ENCODE data around the gene NLGN1. TPM values are rescaled to one million over a fixed set of nuclear protein-coding genes. Genes with fewer than 3 reads are reported as not detected.
A peak's percentile ranks its signal among the peaks of the same experiment; 100 is the strongest.
"Not testable (repeated sequence)": the region's sequence is repeated elsewhere in the genome, so short reads cannot be mapped to it uniquely, and the experiment has no call there.

The NLGN1 gene
- total RNA-seq, 2 donors from 2014 or later = 0.98 to 2.0 TPM

- DNase-seq (no peak), ATAC-seq (no peak)
- intact Hi-C loops (cut with DNase I, micrococcal nuclease) = no loop called here
These were observed 140.9 kb downstream of the NLGN1 start for GRCh38 chr3:173538410-173538809.

DNA sequence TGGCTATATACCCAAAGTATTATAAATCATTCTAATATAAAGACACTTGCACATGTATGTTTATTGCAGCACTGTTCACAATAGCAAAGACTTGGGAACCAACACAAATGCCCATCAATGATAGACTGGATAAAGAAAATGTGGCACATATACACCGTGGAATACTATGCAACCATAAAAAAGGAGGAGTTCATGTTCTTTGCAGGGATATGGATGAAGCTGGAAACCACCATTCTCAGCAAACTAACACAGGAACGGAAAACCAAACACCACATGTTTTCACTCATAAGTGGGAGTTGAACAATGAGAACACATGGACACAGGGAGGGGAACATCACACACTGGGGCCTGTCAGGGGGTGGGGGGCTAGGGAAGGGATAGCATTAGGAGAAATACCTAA, 148.0 kb downstream of the NLGN1 start:
- DNase-seq; ATAC-seq; intact Hi-C loops (cut with DNase I, micrococcal nuclease): not testable (repeated sequence)

GRCh38 chr3:173547070-173547469, 149.5 kb downstream of the NLGN1 start:
- DNase-seq (no peak), ATAC-seq (no peak)
- intact Hi-C loops (cut with DNase I, micrococcal nuclease) = no loop called here

DNA sequence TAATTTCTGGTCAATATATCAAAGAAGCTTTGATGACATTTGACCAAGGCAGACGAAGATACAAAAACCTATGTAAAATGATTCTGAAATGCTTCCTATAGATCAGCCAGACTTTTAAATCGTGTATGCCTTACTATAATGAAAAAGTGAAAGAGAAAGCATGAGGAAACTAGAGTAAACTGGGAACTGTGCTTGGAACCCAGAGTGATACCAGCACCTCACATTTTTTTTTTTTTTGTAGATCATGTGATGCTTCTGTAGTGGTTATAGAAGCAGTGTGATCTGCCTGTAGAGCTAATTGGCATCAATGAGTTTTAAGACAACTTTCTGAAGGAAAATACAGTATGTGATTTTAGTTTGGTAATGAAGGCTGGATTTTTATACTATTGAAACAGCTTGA, 150.7 kb downstream of the NLGN1 start:
- ATAC-seq = no peak
- DNase-seq = no peak
- intact Hi-C loops (cut with DNase I, micrococcal nuclease) = no loop called here

DNA sequence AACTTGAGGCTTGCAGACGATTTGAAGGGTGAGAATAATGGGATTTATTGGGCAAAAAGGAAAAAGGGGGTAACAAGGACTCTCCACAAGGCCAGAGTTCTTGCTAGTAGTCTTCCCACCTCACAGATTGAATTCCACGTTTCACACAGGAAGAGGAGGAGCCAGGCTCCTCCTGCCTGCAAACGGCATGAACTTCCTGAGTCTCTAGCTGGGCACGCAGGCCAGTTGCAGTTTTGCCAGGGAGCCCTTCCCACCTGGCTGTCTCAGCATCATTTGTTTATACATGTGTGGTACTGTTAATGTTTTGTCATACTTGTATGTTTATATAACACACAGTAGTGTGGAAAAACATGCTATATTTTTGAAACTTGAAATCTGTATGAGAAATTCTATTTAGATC, 155.0 kb downstream of the NLGN1 start:
- ATAC-seq = no peak
- intact Hi-C loops (cut with DNase I, micrococcal nuclease) = loop anchor here in 1 of 2 donors (5.0 kb wide), 1 partner anchor 180 kb away; no protein-coding TSS in a partner anchor
- DNase-seq = no peak

- intact Hi-C loops (cut with DNase I, micrococcal nuclease) = loop anchor here in 1 of 2 donors (5.0 kb wide), 1 partner anchor 181 kb away; no protein-coding TSS in a partner anchor
- no peak for DNase-seq
- no peak for ATAC-seq
These were observed 156.2 kb downstream of the NLGN1 start for GRCh38 chr3:173553635-173554280.

GRCh38 chr3:173556546-173556945, 159.0 kb downstream of the NLGN1 start:
- intact Hi-C loops (cut with DNase I, micrococcal nuclease) = no loop called here
- DNase-seq = no peak

DNA sequence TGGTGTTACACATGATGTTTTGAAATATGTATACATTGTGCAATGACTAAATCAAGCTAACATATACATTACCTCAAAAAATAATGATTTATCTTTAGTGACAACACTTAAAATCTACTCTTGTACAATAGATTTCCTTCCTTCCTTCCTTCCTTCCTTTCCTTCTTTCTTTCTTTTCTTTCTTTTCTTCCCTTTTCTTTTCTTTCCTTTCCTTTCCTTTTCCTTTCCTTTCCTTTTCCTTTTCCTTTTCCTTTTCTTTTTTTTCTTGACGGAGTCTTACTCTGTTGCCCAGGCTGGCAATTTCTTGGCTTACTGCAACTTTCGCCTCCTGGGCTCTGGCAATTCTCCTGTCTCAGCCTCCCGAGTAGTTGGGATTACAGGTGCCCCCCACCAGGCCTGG, 170.5 kb downstream of the NLGN1 start:
- no peak for DNase-seq
- ATAC-seq = no peak
- intact Hi-C loops (cut with DNase I, micrococcal nuclease) = no loop called here

More at GRCh38 chr3:173556546-173556945, 159.0 kb downstream of the NLGN1 start:
- no peak for ATAC-seq

GRCh38 chr3:173568623-173569022, 171.1 kb downstream of the NLGN1 start:
- intact Hi-C loops (cut with DNase I, micrococcal nuclease) = no loop called here
- DNase-seq = no peak
- no peak for ATAC-seq

GRCh38 chr3:173583496-173583895, 186.0 kb downstream of the NLGN1 start:
- no peak for ATAC-seq
- no peak for DNase-seq
- intact Hi-C loops (cut with DNase I, micrococcal nuclease) = no loop called here

- intact Hi-C loops (cut with DNase I, micrococcal nuclease) = no loop called here
- DNase-seq = no peak
- ATAC-seq = no peak
These were observed 186.7 kb downstream of the NLGN1 start for GRCh38 chr3:173584093-173584837.

DNA sequence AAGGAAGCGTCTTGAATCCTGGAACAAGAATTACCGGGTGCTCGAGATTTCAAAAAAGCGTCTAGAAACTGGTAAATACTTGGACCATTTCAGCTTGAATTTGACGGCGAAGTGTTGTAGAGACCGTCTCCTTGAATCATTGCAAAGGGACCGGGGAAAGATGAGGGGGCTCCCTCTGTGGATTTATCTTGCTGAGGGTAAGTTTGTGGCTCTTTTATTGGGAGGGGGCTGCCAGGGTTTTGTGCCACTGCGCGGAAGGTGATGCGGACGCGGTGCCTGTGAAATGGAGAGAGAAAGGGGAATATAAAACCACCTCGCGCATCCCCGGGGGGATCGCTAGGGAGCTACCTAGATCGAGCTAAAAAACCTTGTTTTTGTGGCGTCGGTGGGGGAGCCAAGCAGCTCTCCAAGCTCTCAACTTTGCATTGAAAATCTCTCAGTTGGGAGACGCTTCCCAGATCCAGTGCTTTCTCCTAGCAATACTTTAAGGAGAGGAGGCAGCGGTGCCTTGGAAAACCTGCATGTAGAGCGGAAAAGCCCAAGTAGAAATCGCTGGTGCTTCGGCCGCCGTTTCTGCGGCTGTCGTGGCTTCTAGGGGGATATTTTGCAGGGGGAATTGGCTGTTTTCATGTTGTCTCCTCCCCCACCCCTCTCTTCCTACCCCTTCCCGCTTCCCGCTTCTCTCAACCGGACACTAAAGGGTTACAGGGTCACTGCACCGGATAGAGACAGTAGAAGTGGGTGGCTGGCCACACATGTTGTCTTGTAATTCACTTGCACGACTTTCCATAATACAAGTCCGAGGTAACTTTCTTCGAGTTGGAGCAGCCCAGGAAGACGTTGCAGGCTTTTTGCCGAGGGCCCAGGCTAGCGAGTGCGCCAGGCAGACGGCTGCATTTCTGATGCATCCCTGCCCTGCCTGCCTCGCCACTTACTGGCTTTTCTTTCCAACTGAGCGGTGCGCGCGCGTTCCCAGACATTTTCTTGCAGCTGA, 187.6 kb downstream of the NLGN1 start:
- no peak for ATAC-seq

GRCh38 chr3:173586166-173586565, 188.6 kb downstream of the NLGN1 start:
- DNase-seq = no peak
- intact Hi-C loops (cut with DNase I, micrococcal nuclease) = no loop called here
- no peak for ATAC-seq

More for the DNA sequence above, 187.6 kb downstream of the NLGN1 start:
- peak in 1 of 2 donors; percentile 4 for DNase-seq
- intact Hi-C loops (cut with DNase I, micrococcal nuclease) = no loop called here

- intact Hi-C loops (cut with DNase I, micrococcal nuclease) = no loop called here
- DNase-seq (no peak), ATAC-seq (no peak)
These were observed 189.5 kb downstream of the NLGN1 start for GRCh38 chr3:173587055-173587454.

DNA sequence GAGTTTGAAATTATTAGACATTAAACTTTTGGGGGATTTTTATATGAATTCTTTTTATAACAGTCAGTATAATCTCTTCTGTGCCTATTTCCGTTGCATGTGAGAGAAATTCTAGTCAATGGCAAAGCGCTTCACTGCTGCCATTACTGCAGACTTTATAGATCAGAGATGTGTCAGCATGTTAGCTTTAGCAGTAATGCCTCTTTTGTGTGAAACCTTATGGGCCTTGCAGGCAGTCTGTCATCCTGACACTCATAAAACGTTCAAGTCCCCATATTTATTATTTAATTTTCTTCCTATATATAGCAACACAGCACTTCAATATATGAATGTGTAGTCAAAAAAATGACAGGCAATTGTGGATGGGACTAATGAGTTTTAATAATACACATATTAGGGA, 191.0 kb downstream of the NLGN1 start:
- intact Hi-C loops (cut with DNase I, micrococcal nuclease) = no loop called here
- no peak for DNase-seq
- no peak for ATAC-seq

- intact Hi-C loops (cut with DNase I, micrococcal nuclease) = no loop called here
- no peak for ATAC-seq
These were observed 191.6 kb downstream of the NLGN1 start for GRCh38 chr3:173589116-173589515.

GRCh38 chr3:173591401-173591800, 193.9 kb downstream of the NLGN1 start:
- intact Hi-C loops (cut with DNase I, micrococcal nuclease) = no loop called here
- no peak for ATAC-seq
- no peak for DNase-seq

More at GRCh38 chr3:173589116-173589515, 191.6 kb downstream of the NLGN1 start:
- no peak for DNase-seq

- intact Hi-C loops (cut with DNase I, micrococcal nuclease); ATAC-seq; DNase-seq: not testable (repeated sequence)
These were observed 197.3 kb downstream of the NLGN1 start for GRCh38 chr3:173594881-173595280.

DNA sequence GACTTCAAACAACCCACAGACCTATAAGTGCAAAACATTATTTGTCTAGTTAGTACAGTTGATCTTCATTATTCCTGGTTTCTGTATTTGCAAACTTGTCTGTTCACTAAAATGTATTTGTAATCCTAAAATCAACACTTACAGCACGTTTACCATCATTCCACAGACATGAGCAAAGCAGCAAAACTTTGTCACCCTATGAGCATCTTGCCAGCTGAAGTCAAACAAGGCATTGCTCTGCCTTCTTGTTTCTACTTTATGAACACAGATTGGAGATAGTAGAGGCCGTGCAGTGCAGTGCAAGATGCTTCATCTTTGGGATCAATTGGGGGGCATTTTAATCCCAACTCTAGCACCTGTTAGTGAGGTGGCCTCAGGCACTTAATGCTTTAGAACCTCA, 202.1 kb downstream of the NLGN1 start:
- ATAC-seq (no peak), DNase-seq (no peak)
- intact Hi-C loops (cut with DNase I, micrococcal nuclease) = no loop called here

All from left colon (tissue), 2 donors.